GM21737 (cell line): Measurements from ENCODE around the gene FAM107B.
"Not testable (repeated sequence)": the region's sequence is repeated elsewhere in the genome, so short reads cannot be mapped to it uniquely, and the experiment has no call there.

Experiments used
- ATAC-seq: cut with Tn5 transposase; IDR thresholded peaks from one replicate; pipeline ENCODE4 v1.9.1; 2021; ENCODE audit warnings: mild to moderate bottlenecking, moderate library complexity; ENCODE audit not compliant: unreplicated experiment

Gene FAM107B

DNA sequence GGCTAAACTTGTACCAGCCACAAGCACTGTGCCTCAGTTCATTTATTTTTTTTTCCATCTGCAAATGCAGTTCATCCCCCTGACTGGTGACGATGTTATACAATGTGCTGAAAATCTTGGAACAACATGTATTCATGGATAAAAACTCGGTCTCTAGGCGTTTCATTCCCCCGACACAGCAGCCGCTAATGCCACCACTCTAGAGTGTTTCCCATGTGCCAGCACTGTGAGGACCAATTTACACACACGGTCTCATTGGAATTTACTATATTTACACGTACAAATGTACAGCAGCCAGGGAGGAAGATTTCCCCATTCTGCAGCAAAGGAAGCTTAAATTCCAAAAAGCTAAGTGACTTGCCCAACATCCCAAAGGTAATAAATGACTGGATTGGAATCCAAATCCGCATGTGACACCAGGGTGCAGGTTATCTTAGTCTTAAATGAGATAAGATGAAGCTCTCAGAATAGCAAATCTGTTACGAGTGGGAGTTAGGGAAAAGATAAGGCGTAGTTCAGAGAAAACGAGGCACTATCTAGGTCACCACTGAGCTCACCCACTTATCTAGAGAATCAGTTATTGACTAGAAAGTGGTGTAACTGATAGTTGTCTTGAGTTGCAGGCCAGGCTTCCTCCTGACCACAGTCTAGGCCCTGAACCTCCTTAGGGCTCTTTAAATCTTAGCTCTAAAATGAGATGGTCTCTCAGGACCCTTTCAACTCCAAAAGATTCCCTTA lies 36.7 kb downstream of the FAM107B start:
- no peak for ATAC-seq

DNA sequence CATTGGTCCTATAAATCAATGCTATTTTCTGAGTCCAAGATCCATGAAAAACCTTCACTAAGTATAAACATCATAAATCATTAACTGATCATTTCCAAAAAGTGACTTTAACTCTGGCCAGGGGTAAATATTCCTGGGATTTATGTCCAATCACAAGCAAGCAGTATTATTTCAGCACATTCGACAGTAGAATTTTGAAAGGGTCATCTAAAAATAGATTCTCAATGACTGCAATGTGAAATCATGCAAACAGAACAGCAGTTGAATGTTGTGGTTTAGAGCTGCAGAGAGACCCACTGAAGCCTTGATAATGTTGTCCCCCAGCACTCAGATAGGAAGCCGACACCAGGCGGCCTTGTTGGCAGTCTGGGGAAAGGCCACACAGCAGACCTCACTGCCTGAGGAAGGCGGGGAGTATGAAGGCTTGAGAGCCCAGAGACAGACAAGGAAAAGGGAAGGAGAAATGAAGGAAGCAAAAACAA lies 38.1 kb downstream of the FAM107B start:
- peak; percentile 43 for ATAC-seq

DNA sequence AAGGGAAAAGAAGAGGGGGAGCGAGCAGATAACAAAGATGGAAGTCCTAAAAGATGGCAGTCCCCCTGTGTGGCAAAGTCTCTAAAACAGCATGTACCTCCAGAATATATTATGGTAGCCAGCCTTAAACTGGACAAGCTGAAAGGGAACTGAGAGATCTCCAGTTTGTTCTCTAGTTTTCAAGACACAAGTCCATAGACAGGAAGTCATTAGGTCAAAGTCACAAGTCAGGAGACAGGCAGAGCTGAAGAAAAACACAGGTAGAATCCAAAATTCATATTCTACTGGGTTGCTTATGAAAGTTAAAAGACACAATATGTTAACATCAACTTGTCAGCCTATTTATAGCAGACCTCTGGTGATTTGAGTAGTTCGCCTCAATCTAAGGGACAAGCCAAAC lies 38.7 kb downstream of the FAM107B start:
- no peak for ATAC-seq

DNA sequence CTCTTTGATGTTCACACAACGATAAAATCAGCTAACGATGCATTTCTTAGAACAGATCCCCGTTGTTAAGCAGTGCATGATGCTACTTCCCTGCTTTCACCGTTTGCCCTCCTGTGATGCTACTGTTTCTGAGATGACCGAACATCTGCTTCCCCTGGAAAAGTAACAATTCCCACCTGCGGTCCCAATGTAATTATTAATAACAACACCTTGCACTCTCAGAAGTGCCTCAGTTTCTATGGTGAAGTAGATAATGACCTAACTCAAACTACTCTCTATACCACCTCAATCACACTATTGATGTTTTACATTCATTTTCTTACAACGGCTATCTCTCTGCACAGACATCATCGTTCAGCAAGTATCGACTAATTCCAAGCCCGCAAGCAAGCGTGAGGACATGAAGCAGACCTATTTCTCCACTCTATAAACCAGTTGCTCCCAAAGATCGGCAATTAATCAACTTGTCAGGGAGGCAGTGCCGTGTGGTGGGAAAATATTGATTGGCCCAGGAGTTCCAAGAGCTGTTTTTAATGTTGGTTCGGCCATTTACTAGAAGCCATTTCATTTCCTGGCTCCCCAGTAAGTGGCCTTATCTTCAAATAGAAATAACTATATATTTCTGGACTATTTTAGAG lies 42.7 kb downstream of the FAM107B start:
- no peak for ATAC-seq

DNA sequence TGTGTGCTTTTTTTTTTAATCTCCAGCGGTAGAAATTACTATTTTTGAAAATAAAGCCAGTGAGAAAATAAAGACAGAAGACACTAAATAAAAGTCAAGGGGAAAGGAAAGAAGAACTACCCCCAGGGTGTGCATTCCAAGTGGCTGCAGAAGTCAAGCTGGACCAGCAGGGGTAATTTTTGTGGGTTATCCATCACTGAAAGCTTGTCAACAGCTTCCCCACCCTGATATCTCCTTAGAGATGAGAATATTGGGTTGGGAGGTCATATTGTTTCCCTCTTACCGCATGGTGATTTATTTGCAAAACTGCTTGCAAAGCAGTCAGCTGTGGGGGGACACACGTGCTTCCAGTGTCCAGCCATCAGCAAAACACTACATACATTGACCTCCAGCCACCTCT lies 46.4 kb downstream of the FAM107B start:
- ATAC-seq: no peak

DNA sequence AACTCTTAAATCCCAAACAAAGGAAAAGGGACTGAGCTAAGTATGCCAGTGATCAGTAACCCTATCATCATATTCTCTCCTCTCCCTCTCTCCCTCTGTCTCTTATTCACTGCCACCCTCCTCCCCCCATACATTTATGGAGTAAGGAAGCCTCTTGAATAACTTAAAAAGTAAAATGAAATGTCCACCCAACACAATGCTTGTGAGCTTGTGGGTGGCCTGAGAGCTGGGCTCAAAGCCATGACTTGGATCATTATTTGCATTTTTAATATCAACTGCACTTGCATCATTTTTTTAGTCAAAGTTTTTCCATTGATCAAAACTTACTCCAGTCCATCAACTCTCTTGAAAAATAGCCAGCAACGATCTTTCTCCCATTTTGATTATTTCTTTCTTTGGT lies 46.8 kb downstream of the FAM107B start:
- no peak for ATAC-seq

DNA sequence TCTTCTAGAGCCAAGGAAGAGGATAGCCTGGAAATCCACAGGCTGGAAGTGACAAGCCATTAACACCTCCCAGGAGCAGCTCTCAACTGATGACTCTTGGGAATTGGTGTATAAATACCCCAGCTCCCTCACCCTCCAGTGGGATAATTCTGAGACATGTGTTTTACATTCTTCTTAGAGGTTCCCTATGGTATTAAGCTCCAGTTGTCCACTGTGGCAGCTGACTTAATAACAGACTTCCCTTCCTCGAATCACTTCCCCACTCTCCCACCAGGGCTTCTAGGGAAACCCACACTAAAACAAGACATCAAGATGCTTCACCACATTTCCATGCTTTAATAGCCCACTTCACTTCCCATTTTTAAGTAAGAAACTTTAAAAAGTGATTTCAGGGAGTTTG lies 47.2 kb downstream of the FAM107B start:
- no peak for ATAC-seq

DNA sequence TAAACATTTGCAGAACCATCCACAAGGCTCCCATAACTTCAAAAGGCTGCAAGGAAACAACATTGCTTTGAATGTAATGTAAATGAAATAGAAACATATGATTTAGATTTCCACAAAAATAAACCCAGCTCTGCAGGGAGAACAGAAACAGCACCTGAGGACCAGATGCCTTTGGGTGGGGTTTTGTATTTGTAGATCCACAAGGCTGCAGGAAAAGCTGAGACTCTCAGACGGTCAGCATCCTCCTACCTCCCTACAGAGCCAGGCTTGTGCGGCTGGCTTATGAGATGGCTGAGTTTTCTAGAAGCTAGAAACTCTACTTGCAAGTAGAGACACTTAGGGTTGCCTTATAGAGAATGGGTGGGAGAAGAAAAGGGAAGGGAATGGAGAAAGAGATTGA lies 49.8 kb downstream of the FAM107B start:
- ATAC-seq: no peak

DNA sequence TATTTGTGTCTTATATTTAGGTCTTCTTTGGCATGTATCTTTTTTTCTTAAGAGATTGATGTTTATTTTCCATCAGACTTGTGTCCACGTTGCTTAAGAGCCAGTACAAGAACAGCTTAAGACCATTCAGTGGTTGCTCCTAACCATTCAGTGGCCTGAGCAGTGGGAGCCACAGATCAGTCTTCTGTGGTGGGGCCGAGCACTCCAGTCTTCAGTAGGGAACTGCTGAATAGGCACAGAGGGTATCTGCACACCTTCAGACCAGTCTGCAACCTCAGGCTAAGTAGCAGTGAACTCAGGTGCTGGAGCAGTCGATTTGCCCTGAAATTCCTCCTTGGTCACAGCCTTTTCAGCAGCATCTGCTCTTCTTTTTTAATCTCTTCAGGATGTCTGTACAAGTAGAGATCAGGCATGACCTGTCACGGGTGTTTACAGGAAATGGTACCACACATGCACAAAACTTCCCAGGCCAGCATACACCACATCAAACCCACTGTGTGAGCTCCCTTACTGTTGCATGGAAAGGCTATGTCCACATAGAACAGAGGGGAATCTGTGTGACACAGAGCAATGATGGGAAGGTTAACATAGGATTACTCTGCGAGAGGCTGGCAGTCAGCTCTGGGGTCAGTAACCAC lies 51.5 kb downstream of the FAM107B start:
- ATAC-seq: no peak

DNA sequence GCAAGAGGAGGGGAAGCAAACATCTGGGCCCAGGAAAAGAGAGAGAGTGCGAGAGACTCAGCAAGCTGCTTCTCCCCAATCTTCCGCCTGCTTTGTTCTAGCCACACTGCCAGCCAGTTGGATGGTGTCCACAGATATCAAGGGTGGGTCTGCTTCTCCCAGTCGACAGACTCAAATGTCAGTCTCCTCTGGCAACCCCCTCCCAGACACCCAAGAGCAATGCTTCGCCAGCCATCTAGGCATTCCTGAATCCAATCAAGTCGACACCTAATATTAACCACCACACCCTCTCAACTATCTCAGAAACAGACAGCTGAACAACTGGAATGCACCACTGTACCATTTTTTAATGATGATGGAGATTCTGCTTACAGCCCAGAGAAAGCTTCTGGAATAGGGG lies 57.1 kb downstream of the FAM107B start:
- no peak for ATAC-seq

DNA sequence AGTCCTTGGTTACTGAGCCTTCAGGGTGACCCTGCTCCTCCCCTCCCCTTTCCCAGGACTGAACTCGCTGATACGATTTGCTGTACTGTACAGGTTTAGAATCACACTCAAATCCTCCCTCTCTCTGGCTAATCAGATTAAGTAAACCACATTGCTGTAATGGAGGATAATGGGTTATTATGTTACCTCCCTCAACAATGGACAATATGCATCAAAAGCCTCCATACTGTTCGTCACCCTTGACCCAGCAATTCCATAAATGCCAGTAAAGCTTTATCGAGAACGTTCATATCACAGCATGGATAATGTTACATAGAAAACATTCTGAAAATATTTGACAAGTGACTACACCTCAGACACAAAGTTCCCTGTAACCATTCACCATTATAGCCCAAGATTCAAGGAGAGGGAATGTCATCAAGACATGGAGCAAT lies 61.7 kb downstream of the FAM107B start:
- ATAC-seq: no peak

DNA sequence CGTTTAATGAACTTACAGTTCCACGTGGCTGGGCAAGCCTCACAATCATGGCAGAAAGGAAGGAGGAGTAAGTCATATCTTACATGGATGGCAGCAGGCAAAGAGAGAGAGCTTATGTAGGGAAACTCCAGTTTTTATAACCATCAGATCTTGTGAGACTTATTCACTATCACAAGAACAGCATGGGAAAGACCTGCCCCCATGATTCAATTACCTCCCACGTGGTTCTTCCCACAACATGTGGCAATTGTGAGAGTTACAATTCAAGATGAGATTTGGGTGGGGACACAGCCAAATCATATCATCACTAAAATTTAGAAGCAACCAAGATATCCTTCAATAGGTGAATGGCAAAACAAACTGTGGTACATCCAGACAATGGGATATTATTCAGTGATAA lies 65.4 kb downstream of the FAM107B start:
- ATAC-seq: not testable (repeated sequence)

DNA sequence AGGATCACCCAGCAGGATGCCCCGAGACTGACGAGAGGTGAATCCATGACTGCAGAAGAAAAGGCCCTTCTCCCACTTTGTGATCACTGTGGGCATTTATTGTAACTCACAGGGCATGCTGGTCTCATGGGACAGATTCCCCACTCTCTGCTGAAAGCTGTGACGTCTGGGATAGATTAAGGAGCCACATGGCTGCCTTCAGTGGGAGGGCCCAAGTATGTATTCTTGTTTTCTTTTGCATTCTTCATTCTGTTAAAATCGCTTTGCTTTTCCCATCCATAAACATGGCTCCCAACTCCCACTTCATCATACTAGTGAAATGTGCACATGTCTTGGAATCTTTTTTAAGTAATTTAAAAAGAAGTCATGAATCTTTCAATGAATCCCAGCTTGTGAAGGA lies 67.2 kb downstream of the FAM107B start:
- no peak for ATAC-seq

DNA sequence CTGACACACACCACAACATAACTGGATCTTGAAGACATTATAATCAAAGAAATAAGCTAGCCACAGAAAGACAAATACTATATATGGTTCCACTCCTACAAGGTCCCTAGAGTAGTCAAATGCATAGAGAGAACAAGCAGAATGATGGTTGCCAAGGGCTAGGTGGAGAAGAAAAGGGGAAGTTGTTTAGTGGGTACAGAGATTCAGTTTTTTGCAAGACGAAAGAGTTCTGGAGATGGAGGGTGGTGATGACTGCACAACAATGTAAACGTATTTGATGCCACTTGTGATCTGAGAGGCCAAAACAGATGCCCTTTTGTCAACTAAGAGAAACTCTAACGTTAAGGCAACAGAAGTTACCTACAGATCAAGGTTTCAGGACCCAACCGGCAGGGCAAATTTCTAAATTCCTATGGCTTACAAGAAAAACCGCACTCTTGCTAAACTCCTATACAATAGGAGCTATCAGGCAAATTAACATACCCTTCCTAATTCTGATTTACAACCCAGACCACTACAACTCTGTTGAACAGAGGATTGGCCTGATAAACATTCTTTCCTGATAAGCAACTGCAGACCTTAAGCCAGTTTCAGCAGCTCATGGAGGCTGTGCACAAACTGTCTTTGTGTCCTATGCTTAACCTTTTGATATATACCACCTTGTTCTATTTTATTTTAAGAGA lies 69.0 kb downstream of the FAM107B start:
- no peak for ATAC-seq

DNA sequence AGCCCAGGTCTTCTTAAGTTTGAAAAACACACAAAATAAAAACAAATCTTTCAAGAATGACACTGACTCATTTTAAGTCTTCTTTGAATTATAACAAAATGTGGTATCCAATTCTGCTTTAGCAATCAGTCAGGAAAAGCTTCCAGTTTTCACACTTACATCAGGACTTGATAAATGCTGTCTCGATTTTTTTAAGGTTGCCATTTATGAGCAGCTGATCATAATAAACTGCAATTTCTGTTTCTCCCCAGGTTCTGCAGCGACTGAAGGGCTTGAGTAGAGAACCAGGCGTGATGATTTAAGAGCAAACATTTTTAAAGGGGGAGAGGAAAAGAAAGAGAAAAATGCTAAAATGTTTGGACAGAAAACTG lies 71.1 kb downstream of the FAM107B start:
- ATAC-seq: no peak

DNA sequence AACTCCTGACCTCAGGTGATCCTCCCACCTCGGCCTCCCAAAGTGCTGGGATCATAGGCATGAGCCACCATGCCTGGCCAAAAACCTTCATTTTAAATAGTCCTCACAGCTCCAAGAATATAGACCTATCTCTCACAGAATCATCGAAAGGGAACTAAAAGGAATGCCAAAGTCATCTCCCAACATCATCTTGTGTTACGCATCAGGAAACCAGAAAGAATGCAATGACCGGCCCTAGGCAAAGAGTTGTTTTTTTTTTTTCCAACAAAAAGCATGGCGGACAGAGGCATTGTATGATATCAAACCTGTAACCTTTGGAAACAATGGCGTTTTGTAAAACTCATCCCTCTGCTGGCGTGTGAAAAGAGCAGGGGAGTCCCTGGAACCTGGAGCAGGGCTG lies 73.2 kb downstream of the FAM107B start:
- no peak for ATAC-seq

DNA sequence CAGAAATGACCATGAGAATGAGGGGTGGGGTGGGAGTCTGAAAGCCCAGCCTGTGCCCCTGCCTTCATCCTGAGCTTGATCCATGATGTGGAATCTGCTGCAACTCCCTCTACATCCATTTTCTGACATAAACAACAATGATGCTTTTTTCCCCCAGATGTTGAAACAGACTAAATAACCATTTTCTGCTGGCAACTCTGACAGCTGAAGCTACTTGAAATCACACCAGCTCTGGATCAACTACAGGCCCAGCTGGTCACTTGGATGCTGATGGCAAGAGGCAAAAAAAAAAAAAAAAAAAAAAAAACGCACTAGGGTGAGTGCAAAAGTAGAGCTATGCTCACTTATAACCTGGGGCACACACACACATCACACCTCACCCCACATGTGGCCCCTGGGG lies 74.2 kb downstream of the FAM107B start:
- no peak for ATAC-seq

DNA sequence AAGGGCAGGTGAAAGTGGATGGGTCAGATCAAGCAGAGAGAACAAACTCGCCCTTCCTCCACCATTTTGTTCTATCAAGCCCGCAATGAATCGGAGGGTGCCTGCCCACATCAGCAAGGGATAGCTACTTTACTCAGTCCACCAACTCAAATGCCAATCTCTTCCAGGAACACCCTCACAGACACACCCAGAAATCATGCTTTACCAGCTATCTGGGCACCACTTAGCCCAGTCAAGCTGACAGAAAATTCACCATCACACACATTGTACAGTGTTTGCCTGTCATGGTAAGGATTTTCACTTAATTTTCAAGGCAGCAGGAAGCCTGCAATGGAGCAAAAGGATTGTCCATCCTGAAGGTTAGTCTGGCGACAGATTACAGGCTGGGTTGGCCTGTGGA lies 75.2 kb downstream of the FAM107B start:
- ATAC-seq: no peak

DNA sequence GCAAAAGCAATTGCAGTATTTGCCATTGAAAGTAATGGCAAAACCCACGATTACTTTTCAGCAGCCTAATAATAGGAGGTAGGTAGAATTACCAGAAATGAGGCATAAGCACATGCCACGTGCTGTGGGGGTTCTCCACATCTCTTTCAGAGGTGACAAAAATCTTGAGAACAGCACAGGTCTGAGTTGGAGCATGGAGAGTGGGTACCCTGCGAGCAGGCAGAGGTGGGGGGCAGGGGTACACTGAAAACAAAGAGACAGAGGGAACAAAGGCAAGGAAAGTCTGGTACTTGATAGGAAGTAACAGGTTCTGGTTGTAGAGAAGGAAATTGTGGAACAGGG lies 75.9 kb downstream of the FAM107B start:
- ATAC-seq: no peak

DNA sequence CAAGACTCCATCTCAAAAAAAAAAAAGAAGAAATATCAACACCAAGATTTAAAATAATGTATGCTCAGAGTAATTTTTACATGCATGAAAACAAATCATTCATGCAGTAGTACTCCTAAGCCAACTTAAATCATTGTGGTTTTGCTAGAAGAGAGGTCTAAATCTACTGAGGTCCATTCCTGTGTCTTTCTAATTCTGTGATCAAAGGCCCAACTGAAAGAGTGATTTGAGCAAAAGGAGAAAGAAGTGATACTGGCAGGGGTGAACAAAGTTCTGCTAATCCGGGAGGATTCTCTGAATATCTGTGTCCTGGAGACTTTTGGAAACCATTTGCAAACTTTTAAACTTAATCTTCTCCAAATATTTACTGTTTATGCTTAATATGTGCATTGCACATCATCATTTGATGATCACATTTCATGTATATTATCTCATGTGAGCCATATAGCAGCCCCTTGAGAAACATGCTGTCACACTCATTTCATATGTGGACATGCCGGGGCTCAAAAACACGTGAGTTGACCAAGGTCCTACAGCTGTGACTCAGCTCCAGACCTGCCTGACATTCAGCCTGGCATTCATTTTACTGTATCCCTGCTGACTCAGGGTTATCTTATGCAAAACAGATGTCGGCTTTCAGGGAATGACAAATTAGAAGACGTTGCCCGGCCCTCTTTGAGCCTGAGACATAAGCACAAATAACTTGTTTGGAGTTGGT lies 76.4 kb downstream of the FAM107B start:
- no peak for ATAC-seq

DNA sequence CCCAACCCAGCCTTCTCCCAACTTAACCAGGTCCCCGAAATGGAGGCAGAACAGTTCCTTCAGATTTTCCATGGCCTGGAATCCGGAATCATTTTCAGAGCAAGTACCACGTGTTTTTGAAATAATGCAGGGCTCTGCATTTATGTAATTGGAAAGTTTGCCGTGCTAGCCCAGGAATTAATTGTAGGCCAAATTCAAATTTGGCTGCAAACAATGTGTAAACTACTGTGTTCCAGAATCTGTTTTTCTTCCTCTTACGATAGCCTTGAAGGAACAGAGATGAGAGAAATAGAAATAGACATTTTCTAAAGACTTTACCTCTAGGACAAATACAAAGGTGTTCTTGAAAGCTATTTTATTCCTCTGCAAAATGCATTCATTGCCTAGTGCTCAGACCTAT lies 77.4 kb downstream of the FAM107B start:
- ATAC-seq: no peak
